Endothelial cell of umbilical vein (primary cell): ENCODE data around the gene PTGS1. TPM values are rescaled to one million over a fixed set of nuclear protein-coding genes. Genes with fewer than 3 reads are reported as not detected.

ENCODE experiments used
- BruUV-seq: library from RNA; stranded (reverse); fragments of 400-500 nt; replicated peaks from 2 replicates; lab custom pipeline; 2021; lab: Mats Ljungman, UMichigan
- CTCF ChIA-PET: fragments of 300-600, 350-600 bp; sonication (Branson Sonifier 250); formaldehyde crosslinking; loops from one replicate; lab custom pipeline; 2021; ENCODE audit warnings: antibody characterized with exemption, inconsistent platforms; lab: Charles Lee
- POLR2A ChIA-PET: fragments of 300-600, 350-600 bp; sonication (Branson Sonifier 250); formaldehyde crosslinking; loops from one replicate; lab custom pipeline; 2021; ENCODE audit warnings: antibody characterized with exemption, inconsistent platforms; lab: Charles Lee
- DNase-seq: peaks from one replicate; pipeline ENCODE4 v3.0.0-alpha.2; 2011; ENCODE audit warnings: low read depth, low spot score
- FAIRE-seq: peaks from 2 replicates; lab custom pipeline; 2011; peaks lifted over from hg19 to GRCh38; lab: Jason Lieb, UNC
- H2AFZ ChIP-seq: 2 replicates; pipeline ENCODE4 v1.6.0; 2012; ENCODE audit warnings: low read depth, low read length, control low read depth, inconsistent platforms
- H3K27ac ChIP-seq: 2 replicates; pipeline ENCODE4 v1.5.1; 2011; ENCODE audit warnings: low read depth, mild to moderate bottlenecking, control low read depth, low read length, moderate library complexity; ENCODE audit not compliant: insufficient read depth
- H3K27me3 ChIP-seq, 2 experiments: 2 replicates each; pipeline versions ENCODE4 v1.6.0 to v1.6.1; 2011; ENCODE audit warnings: low read length in 2 of 2, mixed read lengths in 1 of 2; ENCODE audit not compliant: control insufficient read depth in 2 of 2, insufficient read depth in 2 of 2
- H3K36me3 ChIP-seq, 2 experiments: 2 replicates in 1 of 2; 3 replicates in 1 of 2; pipeline ENCODE4 v1.5.1; 2011; ENCODE audit warnings: low read length in 2 of 2, mild to moderate bottlenecking in 1 of 2, moderate library complexity in 1 of 2; ENCODE audit not compliant: control insufficient read depth in 2 of 2, insufficient read depth in 2 of 2; ENCODE audit errors: extremely low read depth in 1 of 2
- H3K4me1 ChIP-seq: 3 replicates; pipeline ENCODE4 v1.5.1; 2011; ENCODE audit warnings: mild to moderate bottlenecking, low read length; ENCODE audit not compliant: control insufficient read depth, insufficient read depth; ENCODE audit errors: extremely low read depth
- H3K4me2 ChIP-seq: 2 replicates; pipeline ENCODE4 v1.6.1; 2011; ENCODE audit warnings: low read length, control low read depth, mixed read lengths; ENCODE audit not compliant: insufficient read depth
- H3K4me3 ChIP-seq, 3 experiments: fragments of 200-600 bp in 1 of 3; sonication (generic), shearing (Covaris generic) in 1 of 3; replicated peaks in 1 of 3; 2 replicates each; pipeline ENCODE4 v1.5.1; 2011 to 2016; ENCODE audit warnings: control low read depth in 3 of 3, low read length in 3 of 3, mild to moderate bottlenecking in 2 of 3, inconsistent platforms in 1 of 3, low read depth in 1 of 3, moderate library complexity in 1 of 3; ENCODE audit not compliant: insufficient read depth in 1 of 3
- H3K79me2 ChIP-seq: 2 replicates; pipeline ENCODE4 v1.6.0; 2012; ENCODE audit warnings: low read length, inconsistent platforms; ENCODE audit not compliant: control insufficient read depth, insufficient read depth
- H3K9ac ChIP-seq: replicated peaks from 2 replicates; pipeline ENCODE3; 2011; ENCODE audit warnings: low read length, control low read depth; ENCODE audit not compliant: insufficient read depth; ENCODE audit errors: extremely low read depth
- H3K9me1 ChIP-seq: replicated peaks from 3 replicates; pipeline ENCODE4 v1.6.0; 2011; ENCODE audit warnings: mild to moderate bottlenecking, low read length; ENCODE audit not compliant: control insufficient read depth, insufficient read depth; ENCODE audit errors: extremely low read depth
- H3K9me3 ChIP-seq: replicated peaks from 2 replicates; pipeline ENCODE4 v1.5.1; 2012; ENCODE audit warnings: low read length, inconsistent platforms; ENCODE audit not compliant: control insufficient read depth, insufficient read depth
- H4K20me1 ChIP-seq: replicated peaks from 2 replicates; pipeline ENCODE3; 2011; ENCODE audit warnings: mild to moderate bottlenecking, low read length; ENCODE audit not compliant: control insufficient read depth, insufficient read depth; ENCODE audit errors: extremely low read depth
- EZH2 ChIP-seq: IDR thresholded peaks from 2 replicates; pipeline ENCODE4 v1.6.1; 2012; ENCODE audit warnings: borderline replicate concordance, low read depth, mild to moderate bottlenecking, moderate library complexity, low read length, inconsistent platforms; ENCODE audit not compliant: severe bottlenecking
- FOS ChIP-seq: IDR thresholded peaks from 2 replicates; pipeline ENCODE4 v1.6.1; 2011; ENCODE audit warnings: mild to moderate bottlenecking, low read length, moderate library complexity, borderline replicate concordance; ENCODE audit not compliant: insufficient read depth
- GATA2 ChIP-seq: IDR thresholded peaks from 2 replicates; pipeline ENCODE4 v1.7.0; 2011; ENCODE audit warnings: low read depth, mild to moderate bottlenecking, moderate library complexity, mixed read lengths, low read length; ENCODE audit not compliant: insufficient read length, insufficient read depth
- JUN ChIP-seq: IDR thresholded peaks from 2 replicates; pipeline ENCODE4 v1.6.1; 2011; ENCODE audit warnings: borderline replicate concordance, low read depth; ENCODE audit not compliant: insufficient read length, insufficient read depth
- MYC ChIP-seq: IDR thresholded peaks from one replicate; pipeline ENCODE4 v1.6.1; 2011; ENCODE audit warnings: mild to moderate bottlenecking, low read depth, low read length
- POLR2A ChIP-seq: IDR thresholded peaks from 2 replicates; pipeline ENCODE4 v1.6.1; 2012; ENCODE audit warnings: low read depth, mild to moderate bottlenecking, control low read depth, low read length
- POLR2AphosphoS5 ChIP-seq: IDR thresholded peaks from 2 replicates; pipeline ENCODE4 v1.6.1; 2012; ENCODE audit warnings: low read depth, mild to moderate bottlenecking, control low read depth, low read length, moderate library complexity; ENCODE audit not compliant: insufficient read depth
- dilution Hi-C: fragments of 300-500 bp; cut with MboI; formaldehyde crosslinking; loops from one replicate; pipeline ENCODE4 v1.15.0; 2019; ENCODE audit warnings: low sequenced_read_pairs; ENCODE audit not compliant: extremely low pct_ligation_motif_present
- intact Hi-C: fragments of 100-400 bp; cut with micrococcal nuclease; formaldehyde crosslinking; loops from one replicate; pipeline ENCODE4 v1.10.0; 2022
- polyA plus RNA-seq, 4 experiments: library from polyadenylated mRNA; depleted of rRNA in 3 of 4; stranded (reverse) in 3 of 4; unstranded in 1 of 4; fragments of >200 nt; gene quantifications; 2 replicates each; pipeline versions ENCODE4 v1.2.1 to v1.2.3, GENCODE V29; 2011 to 2012; ENCODE audit warnings: missing spikeins in 1 of 4
- total RNA-seq: library from RNA; stranded (reverse); gene quantifications from 2 replicates; pipeline ENCODE4 v1.2.3, GENCODE V29; 2021
- TF ChIP-seq, protein P1 (sequence below): IDR thresholded peaks from 2 replicates; pipeline ENCODE4 v1.6.1; 2011; ENCODE audit not compliant: insufficient read depth, insufficient read length
- TF ChIP-seq, protein P2 (sequence below), 2 donors: IDR thresholded peaks; 1 replicate in 1 of 2; 2 replicates in 1 of 2; pipeline ENCODE4 v1.5.1; 2011; ENCODE audit warnings: low read length in 2 of 2, mild to moderate bottlenecking in 2 of 2, moderate library complexity in 2 of 2, control low read depth in 1 of 2, inconsistent platforms in 1 of 2, low read depth in 1 of 2; ENCODE audit not compliant: insufficient read depth in 1 of 2; ENCODE audit errors: extremely low read depth in 1 of 2

Gene PTGS1
- total and polyA plus RNA-seq, 2 donors (not counting 3 experiments of a cell fraction or from before 2014, with no cell fraction given): 37.6 to 45.2 TPM

DNA sequence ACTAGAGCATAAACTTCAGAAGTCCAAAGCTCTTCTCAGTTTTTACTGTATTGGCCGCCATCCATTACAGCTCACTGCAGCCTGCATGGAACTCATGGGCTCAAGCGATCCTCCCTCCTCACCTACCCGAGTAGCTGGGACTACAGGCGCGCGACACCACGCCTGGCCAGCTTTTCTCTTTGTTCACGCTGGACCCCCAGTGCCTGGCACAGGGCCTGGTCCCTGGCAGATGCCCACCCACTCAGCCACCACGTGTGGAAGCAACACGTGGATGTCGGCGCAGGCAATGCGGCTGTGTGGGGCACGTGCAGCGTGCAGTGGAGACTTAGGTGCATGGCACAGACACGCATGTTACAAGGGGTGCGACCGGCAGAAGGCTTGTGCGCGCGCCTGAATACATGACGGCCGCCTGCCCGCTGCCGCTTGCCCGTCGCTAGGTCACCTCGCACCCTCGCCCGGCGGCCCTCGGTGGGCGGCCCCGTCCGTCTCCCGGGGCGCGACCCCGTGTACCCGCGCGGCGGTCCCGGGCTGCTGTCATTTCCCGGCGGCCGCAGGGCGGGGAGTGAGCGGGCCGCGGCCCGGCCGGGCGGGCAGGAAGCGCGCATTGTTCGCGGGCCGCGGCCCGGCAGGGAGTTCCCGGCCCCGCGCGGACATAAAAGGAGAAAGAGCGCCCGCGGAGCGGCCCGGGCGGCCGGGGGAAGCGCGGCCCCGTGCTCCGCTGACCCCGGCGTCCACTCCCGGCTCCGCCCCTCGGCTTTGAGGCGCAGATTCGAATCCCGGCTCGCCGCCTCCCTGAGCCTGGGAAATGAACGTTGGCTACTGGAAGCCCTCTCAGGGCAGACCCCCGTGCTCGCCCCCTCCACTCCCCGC, 24.1 kb upstream of the PTGS1 start:
- Histone ChIP-seq H2AFZ (peak overlapping the region; percentile 69), H4K20me1 (no peaks in the 10 kb centered on the region), H3K79me2 (no peaks in the 10 kb centered on the region), H3K27ac (peak overlapping the region; percentile 47), H3K4me3 (peak overlapping the region; percentile 13 to 33 (median 21)), H3K4me1 (peaks cover 23% of the 10 kb centered on the region), H3K9me3 (no peaks in the 10 kb centered on the region), H3K9ac (peak overlapping the region; percentile 44), H3K9me1 (no peaks in the 10 kb centered on the region), H3K27me3 (no peaks in the 10 kb centered on the region), H3K4me2 (peak overlapping the region; percentile 54), H3K36me3 (no peaks in the 10 kb centered on the region)
- BruUV-seq: no TSS peak
- peak; percentile 49 for FAIRE-seq
- ChIA-PET POLR2A (no interaction called here), CTCF (interaction anchor here (0.7 to 12.9 kb wide), 9 partner anchors 11 to 249 kb away, joined by 3 to 576 read pairs (median 4); partner anchors contain the start of genes MRRF and RBM18)
- TF ChIP-seq, protein P1, sequence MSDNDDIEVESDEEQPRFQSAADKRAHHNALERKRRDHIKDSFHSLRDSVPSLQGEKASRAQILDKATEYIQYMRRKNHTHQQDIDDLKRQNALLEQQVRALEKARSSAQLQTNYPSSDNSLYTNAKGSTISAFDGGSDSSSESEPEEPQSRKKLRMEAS: peak; percentile 92
- TF ChIP-seq JUN (no peak), FOS (no peak), MYC (peak; percentile 40), POLR2A (no peak), GATA2 (no peak), EZH2 (no peak), POLR2AphosphoS5 (peak; percentile 78)
- TF ChIP-seq, protein P2, sequence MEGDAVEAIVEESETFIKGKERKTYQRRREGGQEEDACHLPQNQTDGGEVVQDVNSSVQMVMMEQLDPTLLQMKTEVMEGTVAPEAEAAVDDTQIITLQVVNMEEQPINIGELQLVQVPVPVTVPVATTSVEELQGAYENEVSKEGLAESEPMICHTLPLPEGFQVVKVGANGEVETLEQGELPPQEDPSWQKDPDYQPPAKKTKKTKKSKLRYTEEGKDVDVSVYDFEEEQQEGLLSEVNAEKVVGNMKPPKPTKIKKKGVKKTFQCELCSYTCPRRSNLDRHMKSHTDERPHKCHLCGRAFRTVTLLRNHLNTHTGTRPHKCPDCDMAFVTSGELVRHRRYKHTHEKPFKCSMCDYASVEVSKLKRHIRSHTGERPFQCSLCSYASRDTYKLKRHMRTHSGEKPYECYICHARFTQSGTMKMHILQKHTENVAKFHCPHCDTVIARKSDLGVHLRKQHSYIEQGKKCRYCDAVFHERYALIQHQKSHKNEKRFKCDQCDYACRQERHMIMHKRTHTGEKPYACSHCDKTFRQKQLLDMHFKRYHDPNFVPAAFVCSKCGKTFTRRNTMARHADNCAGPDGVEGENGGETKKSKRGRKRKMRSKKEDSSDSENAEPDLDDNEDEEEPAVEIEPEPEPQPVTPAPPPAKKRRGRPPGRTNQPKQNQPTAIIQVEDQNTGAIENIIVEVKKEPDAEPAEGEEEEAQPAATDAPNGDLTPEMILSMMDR (IDR thresholded peaks at IDR 0.05; ENCODE audit: extremely low read depth in 1 of 2, insufficient read depth in 1 of 2, low read depth in 1 of 2, low read length in 2 of 2): no peak
- dilution Hi-C loops (no loop called here), intact Hi-C loops (loop anchor here (1.0 to 2.0 kb wide), 4 partner anchors 11 to 118 kb away; partner anchors contain the start of gene LHX6)
- peak; percentile 59 for DNase-seq
